Muscle of arm (tissue), 12 donors: ENCODE results near the gene ACE. TPM values are rescaled to one million over a fixed set of nuclear protein-coding genes. Genes with fewer than 3 reads are reported as not detected.

Source experiments
- DNase-seq: peaks from one replicate; pipeline ENCODE4 v3.0.0-alpha.2; 2013
- polyA plus RNA-seq, 12 donors: library from polyadenylated mRNA; unstranded; fragments of 120-200 nt; gene quantifications; one replicate each; pipeline ENCODE4 v1.2.1, GENCODE V29; 2013; ENCODE audit not compliant: insufficient read length in 12 of 12

ACE gene
- polyA plus RNA-seq, 12 donors = 6.0 to 21.3 (median 8.0) TPM; not detected in 1

DNA sequence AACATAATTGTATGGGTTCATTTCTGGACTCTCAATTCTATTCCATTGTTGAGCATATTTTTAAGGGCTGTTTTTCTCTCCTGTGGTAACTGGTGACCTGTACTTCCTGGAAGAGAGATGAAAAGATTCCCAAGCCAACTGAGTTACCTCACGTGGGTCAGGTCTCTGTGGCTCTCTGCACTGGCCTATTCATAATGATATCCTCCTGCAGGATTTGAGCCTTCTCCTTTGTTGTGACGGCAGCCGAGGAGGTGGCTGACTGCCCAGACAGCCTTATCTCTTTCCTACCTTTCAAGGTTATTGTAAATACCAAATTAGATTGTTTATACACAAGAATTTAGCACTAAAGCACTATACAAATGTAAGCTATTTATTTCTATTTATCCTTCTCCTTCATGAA is 2.7 kb upstream of the ACE start:
- DNase-seq = no peak

DNA sequence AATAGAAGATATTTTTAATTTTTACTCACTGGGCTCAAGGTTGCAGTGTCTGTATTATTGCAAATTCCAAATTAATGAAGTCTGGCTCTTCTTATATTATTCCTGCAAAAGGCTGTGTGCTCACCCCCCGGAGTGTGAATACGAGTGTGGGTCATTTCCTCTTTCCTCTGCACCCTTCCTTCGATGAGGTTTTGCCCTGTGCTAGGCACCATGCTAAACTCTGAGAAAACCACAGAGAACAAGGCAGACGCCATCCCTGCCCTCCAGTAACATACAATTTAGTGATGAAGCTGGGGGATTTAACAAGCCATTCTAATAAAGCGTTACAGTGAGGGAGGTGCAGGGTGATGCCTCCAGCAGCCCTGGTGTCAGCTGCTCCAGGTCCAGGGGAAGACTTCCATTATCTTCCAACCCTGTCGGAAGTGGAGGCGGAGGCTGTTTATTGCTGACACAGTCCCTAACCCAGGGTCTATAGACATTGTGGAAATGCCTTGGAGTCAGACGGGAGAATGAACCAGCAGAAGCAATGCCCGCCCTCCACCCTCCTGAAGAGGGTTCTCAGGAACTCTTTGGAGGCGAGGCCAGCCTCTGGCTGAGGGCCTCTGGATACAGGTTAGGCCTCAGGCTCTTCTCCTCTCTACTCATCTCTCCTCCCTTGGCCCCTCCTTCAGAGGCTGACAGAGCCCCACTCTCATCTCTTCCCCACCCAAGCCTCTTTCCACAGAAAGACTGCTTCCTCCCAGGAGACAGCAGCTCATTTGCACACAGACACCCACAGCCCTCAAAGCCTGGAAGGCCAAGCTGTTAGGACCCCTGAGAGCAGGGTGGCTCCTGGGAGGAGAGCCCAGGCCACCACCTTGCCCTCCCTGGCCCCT is 2.0 kb upstream of the ACE start:
- DNase-seq = no peak

DNA sequence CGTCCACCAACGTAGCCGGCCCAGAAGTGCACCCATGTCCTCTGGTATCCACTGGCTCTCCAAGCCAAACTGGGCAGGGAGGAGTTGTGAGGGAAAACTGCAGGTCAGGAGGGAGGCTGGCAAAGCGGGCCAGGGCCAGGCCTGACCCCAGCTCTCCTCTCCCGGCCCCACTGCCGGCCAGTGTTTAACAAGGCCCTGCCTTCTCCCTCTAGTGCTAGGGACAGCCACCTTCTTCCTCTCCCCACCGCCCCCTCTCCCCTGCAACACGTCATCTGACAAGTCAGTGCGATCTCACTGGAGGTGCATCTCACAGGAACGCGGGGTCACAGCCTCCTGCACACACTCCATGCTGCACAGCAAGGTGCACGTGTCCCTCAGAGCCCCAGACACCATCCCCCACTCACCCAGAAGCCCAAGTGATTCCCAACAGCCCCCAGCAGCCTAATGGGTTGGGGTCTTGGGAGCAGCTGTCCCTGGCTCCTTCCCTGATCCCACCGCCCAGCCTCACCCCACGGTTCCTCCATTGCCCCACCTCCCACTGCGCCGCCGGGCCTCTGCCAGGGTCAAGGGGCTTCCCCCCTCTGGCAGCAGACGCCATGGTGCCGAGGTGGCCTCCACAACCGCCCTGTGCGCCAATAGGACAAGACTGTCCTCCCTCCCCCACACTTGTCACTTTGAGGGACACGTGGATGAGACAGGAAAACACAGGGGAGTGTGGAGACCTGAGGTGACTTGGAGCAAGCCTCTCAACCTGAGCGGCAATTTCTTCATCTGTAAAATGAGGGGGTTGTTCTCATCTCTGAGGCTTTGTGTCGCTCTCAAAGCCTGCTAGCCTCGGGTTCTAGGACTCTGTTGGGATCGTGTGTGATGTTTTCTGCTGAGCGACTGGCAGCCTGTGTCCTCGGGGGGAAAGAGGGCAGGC is 1.1 kb upstream of the ACE start:
- DNase-seq = no peak

- no peak for DNase-seq
Observed at GRCh38 chr17:63476459-63476853, 405 bp upstream of the ACE start.

- DNase-seq = no peak
Observed at GRCh38 chr17:63477480-63478440, 899 bp downstream of the ACE start.

- peak; percentile 53 for DNase-seq
Observed at GRCh38 chr17:63478814-63479494, 2.1 kb downstream of the ACE start.

DNA sequence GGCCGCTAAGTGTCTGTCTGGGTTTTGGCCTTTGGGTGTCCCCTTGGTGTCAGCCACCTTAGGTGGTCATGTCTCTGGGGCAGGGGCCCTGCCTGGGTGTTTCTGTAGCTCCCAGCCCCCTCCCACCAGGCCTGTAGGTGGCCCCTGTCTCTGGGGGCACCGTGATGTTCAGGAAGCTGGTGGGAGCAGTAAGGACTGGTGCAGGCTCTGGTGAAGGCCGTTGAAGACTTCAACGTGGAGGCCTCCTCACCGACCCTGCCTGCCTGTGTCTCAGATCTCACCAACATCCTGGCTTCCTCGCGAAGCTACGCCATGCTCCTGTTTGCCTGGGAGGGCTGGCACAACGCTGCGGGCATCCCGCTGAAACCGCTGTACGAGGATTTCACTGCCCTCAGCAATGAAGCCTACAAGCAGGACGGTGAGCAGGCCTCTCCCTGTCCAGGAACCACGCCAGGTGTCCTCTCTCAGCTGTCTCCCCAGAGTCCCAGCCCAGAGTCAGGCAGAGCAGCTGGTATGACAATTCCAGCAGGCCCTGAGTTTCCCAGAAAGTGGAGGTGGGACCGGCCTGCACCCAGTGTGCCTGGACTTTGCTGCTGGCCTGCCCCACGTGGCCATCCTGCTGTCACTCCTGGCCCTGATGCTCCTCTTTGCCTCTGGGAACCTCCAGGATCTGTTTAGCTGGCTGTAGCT is 2.8 kb downstream of the ACE start:
- DNase-seq = no peak

DNA sequence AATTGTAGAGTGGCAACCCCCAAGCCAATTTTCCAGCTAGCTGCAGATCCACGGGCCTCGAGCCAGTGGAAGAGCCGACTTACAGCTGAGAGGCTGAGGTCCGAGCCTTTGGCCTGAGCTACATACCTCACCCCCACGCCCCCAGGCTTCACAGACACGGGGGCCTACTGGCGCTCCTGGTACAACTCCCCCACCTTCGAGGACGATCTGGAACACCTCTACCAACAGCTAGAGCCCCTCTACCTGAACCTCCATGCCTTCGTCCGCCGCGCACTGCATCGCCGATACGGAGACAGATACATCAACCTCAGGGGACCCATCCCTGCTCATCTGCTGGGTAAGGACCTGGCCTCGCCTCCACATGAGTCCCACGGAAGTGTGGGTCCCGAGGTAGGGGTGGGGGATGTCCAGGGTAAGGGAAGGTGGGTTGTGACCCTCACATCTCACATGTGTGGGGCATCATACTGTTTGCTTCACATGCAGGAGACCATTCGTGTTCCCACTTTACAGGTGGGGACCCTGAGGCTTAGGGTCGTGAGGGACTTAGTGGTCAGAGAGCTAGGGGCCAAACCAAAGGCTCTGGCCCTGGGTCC is 3.4 kb downstream of the ACE start:
- DNase-seq = no peak

DNA sequence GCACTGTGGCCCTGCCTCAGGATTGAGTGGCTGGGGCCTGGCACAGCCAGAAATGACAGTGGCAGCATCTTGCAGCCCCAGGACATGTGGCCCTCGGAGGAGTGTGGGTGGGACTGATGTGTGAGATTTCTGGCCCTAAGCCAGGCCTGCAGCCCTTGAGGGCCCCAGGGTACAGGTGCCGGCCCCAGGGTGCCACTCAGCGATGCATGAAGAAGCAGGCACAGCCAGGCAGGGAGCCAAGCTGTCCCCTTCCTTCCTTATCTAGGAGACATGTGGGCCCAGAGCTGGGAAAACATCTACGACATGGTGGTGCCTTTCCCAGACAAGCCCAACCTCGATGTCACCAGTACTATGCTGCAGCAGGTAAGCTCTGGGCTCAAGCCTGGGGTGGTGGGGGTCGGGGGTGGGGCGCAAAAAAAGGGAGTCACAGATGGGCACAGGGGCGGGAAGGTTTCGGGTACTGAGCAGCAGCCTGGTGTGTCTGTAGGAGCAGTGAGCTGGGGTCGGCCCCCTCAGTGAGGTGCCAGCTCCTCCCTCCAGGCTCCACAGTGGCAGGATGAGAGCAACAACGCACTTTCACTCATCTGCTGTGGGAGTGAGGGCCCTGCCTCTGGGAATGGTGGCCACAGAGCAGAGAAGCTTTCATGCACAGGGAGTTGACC is 4.1 kb downstream of the ACE start:
- no peak for DNase-seq

DNA sequence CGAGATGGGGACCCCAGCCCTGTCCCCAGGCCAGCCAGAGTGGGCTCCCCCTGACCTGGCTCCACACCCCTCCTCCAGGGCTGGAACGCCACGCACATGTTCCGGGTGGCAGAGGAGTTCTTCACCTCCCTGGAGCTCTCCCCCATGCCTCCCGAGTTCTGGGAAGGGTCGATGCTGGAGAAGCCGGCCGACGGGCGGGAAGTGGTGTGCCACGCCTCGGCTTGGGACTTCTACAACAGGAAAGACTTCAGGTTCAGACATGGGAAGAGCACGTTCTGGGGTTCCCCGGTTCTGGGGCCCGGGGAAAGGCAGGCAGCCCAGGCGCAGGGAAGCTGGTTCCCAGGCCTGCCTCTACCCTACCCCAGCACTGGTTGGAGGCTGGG is 4.6 kb downstream of the ACE start:
- no peak for DNase-seq

DNA sequence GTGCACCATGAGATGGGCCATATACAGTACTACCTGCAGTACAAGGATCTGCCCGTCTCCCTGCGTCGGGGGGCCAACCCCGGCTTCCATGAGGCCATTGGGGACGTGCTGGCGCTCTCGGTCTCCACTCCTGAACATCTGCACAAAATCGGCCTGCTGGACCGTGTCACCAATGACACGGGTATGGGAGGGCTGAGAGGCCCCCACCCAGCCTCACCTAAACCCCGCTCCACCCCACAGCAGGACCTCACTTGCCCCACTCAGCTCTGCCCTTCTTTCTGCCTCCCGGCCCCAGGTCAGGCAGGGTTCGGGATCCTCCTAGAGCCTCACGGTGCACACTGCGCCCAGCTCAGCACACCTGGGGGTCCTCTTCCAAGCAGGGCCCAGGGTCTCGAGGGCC is 5.6 kb downstream of the ACE start:
- DNase-seq = no peak

DNA sequence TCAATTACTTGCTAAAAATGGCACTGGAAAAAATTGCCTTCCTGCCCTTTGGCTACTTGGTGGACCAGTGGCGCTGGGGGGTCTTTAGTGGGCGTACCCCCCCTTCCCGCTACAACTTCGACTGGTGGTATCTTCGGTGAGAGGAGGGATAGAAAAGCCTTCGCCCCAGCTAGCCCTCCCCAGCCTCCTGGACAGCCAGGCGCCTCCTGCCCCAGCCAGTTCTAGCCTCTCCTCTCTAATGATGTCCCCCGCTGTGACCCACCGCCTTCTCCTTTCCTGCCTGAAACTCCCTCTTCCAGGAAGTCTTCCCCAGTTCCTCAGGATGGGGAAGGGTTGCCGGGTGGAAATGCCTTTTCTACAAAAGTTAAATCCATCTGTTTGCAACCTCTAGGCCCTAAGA is 6.2 kb downstream of the ACE start:
- no peak for DNase-seq

GRCh38 chr17:63483655-63484575 is 7.1 kb downstream of the ACE start:
- DNase-seq = no peak

DNA sequence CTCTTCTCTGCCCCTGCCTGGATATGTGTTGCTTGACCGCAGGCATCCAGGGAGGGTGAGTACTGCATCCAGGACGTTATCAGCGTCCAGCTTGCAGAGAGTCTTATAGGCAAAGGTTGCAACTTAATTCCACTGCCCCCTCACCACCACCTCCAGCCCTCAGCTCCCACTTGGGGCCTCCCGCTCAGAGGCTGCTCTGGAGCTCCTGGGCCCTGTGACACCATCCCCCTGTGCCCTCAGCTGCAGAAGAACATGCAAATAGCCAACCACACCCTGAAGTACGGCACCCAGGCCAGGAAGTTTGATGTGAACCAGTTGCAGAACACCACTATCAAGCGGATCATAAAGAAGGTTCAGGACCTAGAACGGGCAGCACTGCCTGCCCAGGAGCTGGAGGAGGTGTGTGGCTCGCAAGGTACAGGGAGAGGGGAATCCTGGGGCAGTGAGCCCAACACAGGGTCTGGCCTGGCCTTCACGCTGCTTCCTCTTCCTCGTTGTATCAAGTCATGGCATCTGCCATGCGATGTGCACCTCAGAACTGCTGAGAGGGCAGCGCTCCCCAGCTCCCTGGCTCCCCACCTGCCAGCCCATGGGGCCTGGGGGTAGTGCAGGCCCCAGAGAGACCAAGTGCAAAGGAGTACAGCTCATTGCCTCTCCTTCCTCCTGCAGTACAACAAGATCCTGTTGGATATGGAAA is 9.6 kb downstream of the ACE start:
- no peak for DNase-seq

DNA sequence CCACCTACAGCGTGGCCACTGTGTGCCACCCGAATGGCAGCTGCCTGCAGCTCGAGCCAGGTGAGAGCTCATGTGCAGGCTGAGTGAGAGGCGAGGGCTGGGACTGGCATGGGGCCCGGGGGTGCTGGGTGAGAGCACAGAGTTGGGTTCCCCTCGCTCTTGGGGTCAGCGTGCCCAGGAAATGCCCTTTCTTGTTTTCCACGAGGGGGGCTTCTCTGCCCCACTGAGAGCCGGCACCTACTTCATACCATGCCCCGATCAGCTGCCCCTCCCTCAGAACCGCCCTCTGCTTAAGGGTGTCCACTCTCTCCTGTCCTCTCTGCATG is 10.1 kb downstream of the ACE start:
- DNase-seq = no peak

DNA sequence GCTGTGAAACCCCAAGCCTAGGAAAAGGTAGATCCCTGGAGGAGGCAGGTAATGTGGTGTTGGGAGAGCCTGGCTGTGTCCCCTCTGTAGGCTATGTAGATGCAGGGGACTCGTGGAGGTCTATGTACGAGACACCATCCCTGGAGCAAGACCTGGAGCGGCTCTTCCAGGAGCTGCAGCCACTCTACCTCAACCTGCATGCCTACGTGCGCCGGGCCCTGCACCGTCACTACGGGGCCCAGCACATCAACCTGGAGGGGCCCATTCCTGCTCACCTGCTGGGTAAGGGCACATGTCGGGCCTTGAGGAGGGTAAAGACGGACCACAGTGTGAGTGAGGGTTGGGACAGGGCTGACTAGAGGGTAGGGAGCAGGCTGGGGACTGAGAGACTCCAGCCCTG is 12.0 kb downstream of the ACE start:
- DNase-seq = no peak

GRCh38 chr17:63489291-63489690 is 12.4 kb downstream of the ACE start:
- no peak for DNase-seq

GRCh38 chr17:63490329-63490728 is 13.5 kb downstream of the ACE start:
- DNase-seq = no peak
